Measurements from ENCODE around the gene ARID1A.

GRCh38 chr1:26702680-26703038 is 6.8 kb downstream of the ARID1A start:
- no peak for TF ChIP-seq CTCF (IDR thresholded peaks at IDR 0.05)
- no peak for TF ChIP-seq POLR2A (IDR thresholded peaks at IDR 0.05)

All from heart left ventricle (tissue), 13 donors.